ENCODE results near the gene MSANTD1.

Gene MSANTD1

DNA sequence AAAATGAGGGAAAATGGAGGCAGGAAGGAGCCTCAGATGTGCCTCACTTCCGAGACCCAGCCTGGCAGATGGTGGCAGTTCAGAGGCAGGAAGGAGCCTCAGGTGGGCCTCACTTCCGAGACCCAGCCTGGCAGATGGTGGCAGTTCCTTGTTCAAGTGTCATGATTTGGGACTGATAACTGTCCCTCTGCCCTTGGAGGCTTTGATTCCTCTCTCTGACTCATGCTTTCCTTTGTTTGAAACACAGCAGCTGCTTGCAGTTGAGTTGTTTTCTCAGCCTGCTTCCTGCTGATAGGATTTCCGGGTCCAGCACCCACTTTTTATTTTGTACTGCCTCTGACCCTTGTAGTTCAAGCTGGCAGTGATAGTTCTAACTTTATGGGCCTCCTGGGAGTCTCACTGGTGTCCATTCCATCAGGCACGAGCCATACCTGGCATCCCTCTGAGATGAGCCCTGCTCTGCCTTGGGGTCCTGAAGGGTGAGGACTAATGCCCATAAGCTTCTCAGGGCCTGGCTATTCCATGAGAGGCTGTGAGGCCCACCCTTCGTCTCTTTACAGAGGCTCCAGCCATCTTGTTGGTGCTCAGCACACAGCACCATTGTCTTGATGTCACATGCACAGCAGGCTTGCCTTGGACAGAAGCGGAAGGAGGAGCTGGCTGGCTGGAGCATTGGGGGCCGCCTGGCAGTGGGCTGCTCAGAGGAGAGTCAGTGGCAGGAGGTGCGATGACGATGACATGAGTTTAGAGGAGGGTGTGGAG, 56.8 kb downstream of the MSANTD1 start:
- peaks cover 11 to 16% of the 10 kb centered on the region in 2 donors for H3K4me1 ChIP-seq (ENCODE audit: control insufficient read depth in 1 of 2, insufficient read depth in 2 of 2, low read length in 2 of 2)
- H3K27ac ChIP-seq (ENCODE audit: low read length): peak overlapping the region; percentile 65
- no peak overlapping the region for H3K4me3 ChIP-seq (ENCODE audit: low read depth in 1 of 2, low read length in 2 of 2)
- no peaks in the 10 kb centered on the region for H3K36me3 ChIP-seq (ENCODE audit: control insufficient read depth in 1 of 2, insufficient read depth in 2 of 2, low read length in 2 of 2)
- H3K9me3 ChIP-seq (ENCODE audit: control insufficient read depth in 1 of 2, low read length in 2 of 2): no peaks in the 10 kb centered on the region
- no peaks in the 10 kb centered on the region for H3K27me3 ChIP-seq (ENCODE audit: low read depth, low read length)

All from muscle layer of duodenum (tissue), 2 donors.